Activated CD4-positive, alpha-beta T cell treated with anti-CD3 and anti-CD28 coated beads, Interleukin-2, amount 10 ng/mL, durations not matched to agents 7 days and 5 days (primary cell): ENCODE measurements around the gene TMBIM6. TPM values are rescaled to one million over a fixed set of nuclear protein-coding genes. Genes with fewer than 3 reads are reported as not detected.

Source experiments
- total RNA-seq, 2 experiments: library from RNA; stranded (reverse); gene quantifications; one replicate each; pipeline ENCODE4 v1.2.3, GENCODE V29; 2021

TMBIM6 gene
- total RNA-seq, 2 experiments from 2014 or later, result 426 to 442 TPM

Other genes starting within 250 kb of the TMBIM6 start
- 1 to 10 TPM; 1.9 to 2.3 TPM for gene KCNH3, start 202.5 kb upstream of the TMBIM6 start, total RNA-seq
- gene MCRS1, start 173.4 kb upstream of the TMBIM6 start, total RNA-seq, result 10 to 100 TPM; 85.3 to 89.2 TPM
- under 1 TPM; 0.15 TPM for gene FAM186B, start 135.9 kb upstream of the TMBIM6 start, total RNA-seq
- gene PRPF40B, start 118.0 kb upstream of the TMBIM6 start, total RNA-seq, result 10 to 100 TPM; 11.6 to 11.7 TPM
- gene FMNL3, start 34.2 kb upstream of the TMBIM6 start, total RNA-seq, result 10 to 100 TPM; 37.4 to 38.2 TPM
- 1 to 10 TPM; 4.0 to 4.5 TPM for gene NCKAP5L, start 86.9 kb downstream of the TMBIM6 start, total RNA-seq
- 1 to 10 TPM; 7.7 to 8.7 TPM for gene BCDIN3D, start 101.5 kb downstream of the TMBIM6 start, total RNA-seq
- under 1 TPM; 0.33 to 0.50 TPM for gene FAIM2, start 162.3 kb downstream of the TMBIM6 start, total RNA-seq
- not detected for gene AQP2, start 209.2 kb downstream of the TMBIM6 start, total RNA-seq
- not detected for gene AQP5, start 220.3 kb downstream of the TMBIM6 start, total RNA-seq
- gene AQP6, start 231.4 kb downstream of the TMBIM6 start, total RNA-seq, result not detected